WTC11 (cell line): Measurements from ENCODE around the gene COL27A1.

Experiments used
- ESRRA ChIP-seq: sonication (generic); formaldehyde crosslinking; IDR thresholded peaks from 2 replicates; pipeline ENCODE4 v1.8.1; 2022; ENCODE audit warnings: mild to moderate bottlenecking, missing genetic modification reagents, borderline replicate concordance
- TF ChIP-seq, protein P1 (sequence below): fragments of 200-600 bp; IDR thresholded peaks from 2 replicates; pipeline ENCODE4 v1.8.0; 2022; ENCODE audit warnings: antibody characterized with exemption

DNA sequence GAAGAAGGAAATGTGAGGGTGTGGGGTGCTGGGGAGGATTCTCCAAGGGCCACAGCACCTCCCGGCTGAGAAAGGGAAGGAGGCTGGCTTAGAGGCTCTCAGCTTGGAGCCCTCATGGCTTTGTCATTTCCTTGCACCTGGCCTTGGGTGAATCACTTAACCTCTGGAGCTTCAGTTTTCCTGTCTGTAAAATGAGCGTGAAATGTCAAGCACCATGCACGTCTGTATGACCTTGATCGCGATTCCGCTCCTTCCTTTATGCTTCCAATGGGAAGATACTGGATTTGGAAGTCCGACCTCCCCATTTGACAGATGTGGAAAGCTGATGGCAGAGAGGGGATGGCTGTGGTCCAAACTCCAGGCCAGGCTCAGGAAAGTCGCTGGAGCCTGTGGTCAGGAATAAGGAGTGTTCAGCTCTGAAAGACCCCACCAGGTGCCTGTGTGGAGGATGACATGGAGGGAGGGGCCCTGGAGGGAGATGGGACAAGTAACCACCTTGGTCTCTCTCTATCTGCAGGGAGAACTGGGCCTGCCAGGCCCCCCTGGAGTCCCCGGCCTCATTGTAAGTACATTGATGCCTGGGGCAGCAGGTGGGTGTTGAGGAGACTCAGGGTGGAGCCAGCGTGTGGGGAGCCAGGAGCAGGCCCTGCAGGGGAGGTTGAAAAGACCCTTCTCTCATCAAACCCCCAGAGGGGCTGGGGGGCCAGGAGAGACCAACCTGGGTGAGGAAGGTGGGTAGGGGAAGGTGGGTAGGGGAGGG, 66.5 kb downstream of the COL27A1 start:
- TF ChIP-seq ESRRA (CRISPR knock-in tag): no peak
- TF ChIP-seq, protein P1, sequence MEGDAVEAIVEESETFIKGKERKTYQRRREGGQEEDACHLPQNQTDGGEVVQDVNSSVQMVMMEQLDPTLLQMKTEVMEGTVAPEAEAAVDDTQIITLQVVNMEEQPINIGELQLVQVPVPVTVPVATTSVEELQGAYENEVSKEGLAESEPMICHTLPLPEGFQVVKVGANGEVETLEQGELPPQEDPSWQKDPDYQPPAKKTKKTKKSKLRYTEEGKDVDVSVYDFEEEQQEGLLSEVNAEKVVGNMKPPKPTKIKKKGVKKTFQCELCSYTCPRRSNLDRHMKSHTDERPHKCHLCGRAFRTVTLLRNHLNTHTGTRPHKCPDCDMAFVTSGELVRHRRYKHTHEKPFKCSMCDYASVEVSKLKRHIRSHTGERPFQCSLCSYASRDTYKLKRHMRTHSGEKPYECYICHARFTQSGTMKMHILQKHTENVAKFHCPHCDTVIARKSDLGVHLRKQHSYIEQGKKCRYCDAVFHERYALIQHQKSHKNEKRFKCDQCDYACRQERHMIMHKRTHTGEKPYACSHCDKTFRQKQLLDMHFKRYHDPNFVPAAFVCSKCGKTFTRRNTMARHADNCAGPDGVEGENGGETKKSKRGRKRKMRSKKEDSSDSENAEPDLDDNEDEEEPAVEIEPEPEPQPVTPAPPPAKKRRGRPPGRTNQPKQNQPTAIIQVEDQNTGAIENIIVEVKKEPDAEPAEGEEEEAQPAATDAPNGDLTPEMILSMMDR: no peak
